SK-N-SH treated with all-trans-retinoic acid at 6 μM for 48 hours (cell line): ENCODE results near the gene PTPRT.

ENCODE experiments used
- ARNTL ChIP-seq: fragments of 450-650 bp; formaldehyde crosslinking; IDR thresholded peaks from 2 replicates; pipeline ENCODE4 v1.5.0; 2020; ENCODE audit warnings: low read depth, mild to moderate bottlenecking, moderate library complexity, borderline replicate concordance
- BACH2 ChIP-seq: fragments of 250-450 bp; sonication (Bioruptor Pico); IDR thresholded peaks from 2 replicates; pipeline ENCODE4 v1.9.0; 2021; ENCODE audit warnings: mild to moderate bottlenecking, borderline replicate concordance
- CSDC2 ChIP-seq: fragments of 250-450 bp; sonication (Bioruptor Pico); IDR thresholded peaks from 2 replicates; pipeline ENCODE4 v1.5.0; 2020; ENCODE audit warnings: mild to moderate bottlenecking, moderate library complexity
- GLIS3 ChIP-seq: fragments of 250-450 bp; sonication (Bioruptor Pico); IDR thresholded peaks from 2 replicates; pipeline ENCODE4 v1.5.0; 2020; ENCODE audit warnings: mild to moderate bottlenecking, moderate library complexity
- OSR1 ChIP-seq: fragments of 250-450 bp; sonication (Bioruptor Pico); IDR thresholded peaks from 2 replicates; pipeline ENCODE4 v1.8.0; 2022; ENCODE audit warnings: moderate library complexity, mild to moderate bottlenecking, inconsistent platforms
- ZC3H10 ChIP-seq: fragments of 250-450 bp; sonication (Bioruptor Pico); IDR thresholded peaks from 2 replicates; pipeline ENCODE4 v1.5.1; 2021; ENCODE audit warnings: mild to moderate bottlenecking, moderate library complexity
- ZFP3 ChIP-seq: fragments of 250-450 bp; sonication (Bioruptor Pico); IDR thresholded peaks from 2 replicates; pipeline ENCODE4 v1.5.0; 2020; ENCODE audit warnings: mild to moderate bottlenecking, moderate library complexity
- ZNF8 ChIP-seq: fragments of 450-650 bp; formaldehyde crosslinking; IDR thresholded peaks from 2 replicates; pipeline ENCODE4 v1.5.0; 2020; ENCODE audit warnings: mild to moderate bottlenecking, moderate library complexity
- TF ChIP-seq, protein P1 (sequence below): fragments of 250-450 bp; sonication (Bioruptor Pico); IDR thresholded peaks from 2 replicates; pipeline ENCODE4 v1.5.1; 2020; ENCODE audit warnings: low read depth, mild to moderate bottlenecking, moderate library complexity

DNA sequence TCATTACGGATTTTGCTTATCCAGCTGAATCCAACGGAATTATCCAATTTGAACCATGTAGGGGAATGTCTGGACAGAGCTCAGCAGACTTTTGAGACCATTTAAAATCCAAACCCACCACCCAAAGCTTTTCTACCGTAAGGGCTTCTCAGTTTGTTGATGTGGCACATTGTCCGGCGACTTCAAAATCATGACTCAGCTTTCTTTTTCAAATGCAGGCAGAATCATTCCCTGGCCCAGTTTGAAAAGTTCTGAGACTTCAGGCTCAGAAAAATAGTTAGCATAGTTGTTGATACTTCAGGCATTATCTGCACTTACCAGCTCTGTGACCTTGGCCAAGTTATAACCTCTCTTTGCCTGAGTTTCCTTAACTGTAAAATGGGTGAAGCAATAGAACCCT is 182.2 kb downstream of the PTPRT start:
- TF ChIP-seq OSR1 (no peak), GLIS3 (CRISPR knock-in tag) (no peak), ARNTL (CRISPR knock-in tag) (no peak), ZFP3 (CRISPR knock-in tag) (no peak), ZNF8 (CRISPR knock-in tag) (no peak), CSDC2 (no peak), BACH2 (CRISPR knock-in tag) (no peak), ZC3H10 (CRISPR knock-in tag) (no peak)
- TF ChIP-seq, protein P1, sequence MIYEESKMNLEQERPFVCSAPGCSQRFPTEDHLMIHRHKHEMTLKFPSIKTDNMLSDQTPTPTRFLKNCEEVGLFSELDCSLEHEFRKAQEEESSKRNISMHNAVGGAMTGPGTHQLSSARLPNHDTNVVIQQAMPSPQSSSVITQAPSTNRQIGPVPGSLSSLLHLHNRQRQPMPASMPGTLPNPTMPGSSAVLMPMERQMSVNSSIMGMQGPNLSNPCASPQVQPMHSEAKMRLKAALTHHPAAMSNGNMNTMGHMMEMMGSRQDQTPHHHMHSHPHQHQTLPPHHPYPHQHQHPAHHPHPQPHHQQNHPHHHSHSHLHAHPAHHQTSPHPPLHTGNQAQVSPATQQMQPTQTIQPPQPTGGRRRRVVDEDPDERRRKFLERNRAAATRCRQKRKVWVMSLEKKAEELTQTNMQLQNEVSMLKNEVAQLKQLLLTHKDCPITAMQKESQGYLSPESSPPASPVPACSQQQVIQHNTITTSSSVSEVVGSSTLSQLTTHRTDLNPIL (CRISPR knock-in tag), result no peak
